Stimulated activated CD4-positive, alpha-beta T cell treated with anti-CD3 and anti-CD28 coated beads, TNF-alpha, amount 100 ng/mL, for 1 hour (primary cell): ENCODE results near the gene ZNF69.

Experiments
- DNase-seq, 3 donors: peaks; one replicate each; pipeline ENCODE4 v3.0.0-alpha.2; 2020; ENCODE audit warnings: low read depth in 3 of 3, low spot score in 1 of 3

The ZNF69 gene

GRCh38 chr19:11950312-11950711 lies 62.7 kb downstream of the ZNF69 start:
- DNase-seq, result no peak
